HPDE6-E6E7 (cell line): ENCODE results near the gene SELENOM.
"Not testable (repeated sequence)": the region's sequence is repeated elsewhere in the genome, so short reads cannot be mapped to it uniquely, and the experiment has no call there.

Source experiments
- DNase-seq: peaks from one replicate; pipeline ENCODE4 v3.0.0; 2011; ENCODE audit warnings: missing footprints; ENCODE audit errors: extremely low spot score

SELENOM gene

GRCh38 chr22:31078389-31078788 lies 29.0 kb downstream of the SELENOM start:
- not testable (repeated sequence) for DNase-seq

GRCh38 chr22:31077681-31078080 lies 29.7 kb downstream of the SELENOM start:
- DNase-seq = no peak

GRCh38 chr22:31075961-31076360 lies 31.4 kb downstream of the SELENOM start:
- no peak for DNase-seq

GRCh38 chr22:31073545-31074145 lies 33.7 kb downstream of the SELENOM start:
- not testable (repeated sequence) for DNase-seq

GRCh38 chr22:31073125-31073524 lies 34.2 kb downstream of the SELENOM start:
- DNase-seq = not testable (repeated sequence)

- DNase-seq = not testable (repeated sequence)
These were observed 37.6 kb downstream of the SELENOM start for GRCh38 chr22:31069691-31070314.

- no peak for DNase-seq
These were observed 38.4 kb downstream of the SELENOM start for GRCh38 chr22:31068970-31069369.

- no peak for DNase-seq
These were observed 43.0 kb downstream of the SELENOM start for GRCh38 chr22:31064369-31064768.

GRCh38 chr22:31062566-31063230 lies 44.7 kb downstream of the SELENOM start:
- DNase-seq = no peak

- DNase-seq = not testable (repeated sequence)
These were observed 47.7 kb downstream of the SELENOM start for GRCh38 chr22:31059663-31060062.

- no peak for DNase-seq
These were observed 50.3 kb downstream of the SELENOM start for GRCh38 chr22:31056986-31057599.

- peak; percentile 86 for DNase-seq
These were observed 51.7 kb downstream of the SELENOM start for GRCh38 chr22:31055635-31056159.

GRCh38 chr22:31055117-31055634 lies 52.2 kb downstream of the SELENOM start:
- DNase-seq = no peak
